Inferior parietal cortex (tissue), 1 donor: ENCODE measurements around the gene SNX27.
"Not testable (repeated sequence)": the region's sequence is repeated elsewhere in the genome, so short reads cannot be mapped to it uniquely, and the experiment has no call there.

ENCODE experiments used
- DNase-seq: peaks from one replicate; pipeline ENCODE4 v3.0.0-alpha.2; 2016; ENCODE audit errors: extremely low spot score

SNX27 gene

DNA sequence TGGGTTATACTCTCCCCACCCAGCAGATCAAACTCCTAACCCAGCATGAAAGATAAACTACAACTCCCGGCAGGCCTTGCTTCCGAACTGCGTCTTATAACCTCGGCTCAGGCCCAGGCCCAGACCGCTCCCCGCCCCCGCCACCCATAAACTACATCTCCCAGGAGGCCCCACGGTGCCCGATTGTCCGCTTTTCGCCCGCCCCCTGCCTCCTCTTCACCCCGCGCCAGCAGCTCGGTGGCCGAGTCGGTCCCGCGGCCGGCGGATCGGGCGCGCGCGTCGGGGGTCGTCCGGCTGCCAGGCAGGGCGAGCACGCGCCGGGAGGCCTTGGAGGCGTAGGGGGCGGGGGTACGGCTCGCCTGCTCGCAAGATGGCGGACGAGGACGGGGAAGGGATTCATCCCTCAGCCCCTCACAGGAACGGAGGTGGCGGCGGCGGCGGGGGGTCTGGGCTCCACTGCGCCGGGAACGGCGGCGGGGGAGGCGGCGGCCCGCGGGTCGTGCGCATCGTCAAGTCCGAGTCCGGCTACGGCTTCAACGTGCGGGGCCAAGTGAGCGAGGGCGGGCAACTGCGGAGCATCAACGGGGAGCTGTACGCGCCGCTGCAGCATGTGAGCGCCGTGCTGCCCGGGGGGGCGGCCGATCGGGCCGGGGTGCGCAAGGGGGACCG, at the start of gene SNX27:
Gene SNX27 (plus strand): TSS at position 219 of the 669 bp plus-strand sequence. CDS start 152 bp downstream, at position 371.
- peak; percentile 89 for DNase-seq

DNA sequence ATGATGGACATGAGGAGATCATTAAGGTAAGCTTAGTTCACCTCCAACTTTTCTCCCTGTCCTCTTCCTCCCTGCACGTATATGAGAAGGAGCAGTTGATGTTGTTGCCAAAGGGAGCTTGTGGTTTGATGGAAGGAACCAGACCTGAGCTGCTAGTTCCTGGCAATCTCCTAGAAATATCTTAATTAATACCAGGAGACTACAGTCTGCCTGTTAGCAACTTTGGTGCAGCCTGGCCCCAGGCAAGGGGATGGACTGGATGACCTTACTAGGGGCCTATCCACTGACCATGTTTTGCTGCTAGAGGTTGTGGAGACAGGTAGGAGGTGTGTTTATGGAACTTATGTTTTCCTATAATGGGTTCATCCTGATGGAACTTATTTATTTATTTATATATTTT, 49.2 kb upstream of the SNX27 start:
- no peak for DNase-seq

DNA sequence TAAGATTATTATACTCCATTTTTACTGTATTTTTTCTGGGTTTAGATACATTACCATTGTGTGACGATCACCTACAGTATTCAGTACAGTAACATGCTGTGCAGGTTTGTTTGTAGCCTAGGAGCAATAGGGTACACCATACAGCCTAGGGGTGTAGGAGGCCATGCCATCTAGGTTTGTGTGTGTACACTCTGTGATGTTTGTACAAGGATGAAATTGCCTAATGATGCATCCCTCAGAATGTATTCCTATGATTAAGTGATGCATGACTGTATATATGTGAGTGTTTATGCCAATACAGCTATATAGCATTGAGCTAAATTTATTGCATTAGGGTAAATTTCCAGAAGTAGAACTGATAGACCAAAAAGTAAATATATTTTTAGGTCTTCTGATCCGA, 48.5 kb upstream of the SNX27 start:
- no peak for DNase-seq

GRCh38 chr1:151565502-151566189, 46.2 kb upstream of the SNX27 start:
- no peak for DNase-seq

- DNase-seq: no peak
Observed at GRCh38 chr1:151568626-151569088, 43.2 kb upstream of the SNX27 start.

GRCh38 chr1:151570819-151571218, 41.0 kb upstream of the SNX27 start:
- no peak for DNase-seq

DNA sequence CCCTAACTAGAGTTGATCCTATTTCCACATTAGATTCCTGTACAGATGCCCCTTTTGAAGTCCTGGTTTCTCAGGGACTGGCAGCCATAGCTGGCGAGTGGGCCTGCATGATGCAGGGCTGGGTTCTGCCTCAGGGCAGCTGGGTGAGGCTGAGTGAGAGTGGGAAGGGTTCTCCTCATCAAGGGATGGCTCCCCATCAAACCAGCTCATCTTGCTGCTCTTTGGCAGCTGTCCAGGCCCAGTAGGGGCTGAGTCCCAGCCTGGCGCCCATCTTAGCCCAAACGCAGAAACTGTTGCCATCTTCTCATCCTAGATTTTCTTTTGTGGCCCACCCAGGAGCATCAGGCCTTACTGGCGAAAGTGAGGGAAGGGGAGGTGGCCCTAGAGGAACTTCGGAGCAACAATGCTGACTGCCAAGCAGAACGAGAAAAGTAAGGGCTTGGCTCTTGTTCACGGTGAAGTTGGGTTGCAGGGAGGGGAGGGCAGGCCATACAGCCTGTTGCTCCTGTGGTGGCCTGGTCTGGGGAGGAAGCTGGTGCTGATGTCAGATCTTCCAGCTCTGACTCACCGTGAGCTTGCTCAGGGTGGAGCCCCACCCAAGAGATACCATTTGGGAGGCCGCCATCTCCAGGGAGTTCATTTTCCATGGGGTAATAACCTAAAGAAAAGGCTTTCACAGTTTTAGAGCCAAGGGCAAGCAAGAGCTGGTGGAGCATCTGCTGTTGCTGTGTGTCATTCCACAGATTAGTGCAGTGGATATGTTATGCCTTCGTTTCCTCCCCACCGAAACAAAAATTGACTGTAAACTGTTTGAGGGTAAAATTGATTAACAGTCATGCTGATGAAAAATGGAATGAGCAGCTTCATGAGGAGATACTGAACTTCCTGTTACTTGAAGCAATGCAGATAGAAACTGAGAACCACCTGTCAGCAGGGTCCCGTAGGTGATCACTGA, 37.0 kb upstream of the SNX27 start:
- DNase-seq: no peak

- DNase-seq: no peak
Observed at GRCh38 chr1:151577173-151577572, 34.7 kb upstream of the SNX27 start.

DNA sequence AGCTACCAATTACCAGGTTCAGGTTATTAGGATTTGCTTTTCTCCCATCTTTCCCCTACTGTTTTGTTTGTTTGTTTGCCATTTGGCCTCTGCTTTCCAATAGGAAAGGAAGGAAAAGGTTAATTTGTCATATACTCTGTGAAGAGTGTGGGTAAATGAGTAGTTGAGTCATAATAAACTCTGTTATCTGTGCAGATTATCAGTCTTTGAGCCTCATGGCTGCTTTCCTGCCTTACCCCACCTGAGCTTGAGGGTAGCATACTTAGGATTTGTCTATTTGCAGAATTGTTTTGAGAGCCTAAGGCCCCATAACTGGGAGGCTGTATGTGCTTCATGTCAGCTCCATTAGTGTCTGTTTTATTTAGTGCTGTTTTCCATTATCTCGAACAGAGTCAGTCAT, 32.9 kb upstream of the SNX27 start:
- DNase-seq: no peak

DNA sequence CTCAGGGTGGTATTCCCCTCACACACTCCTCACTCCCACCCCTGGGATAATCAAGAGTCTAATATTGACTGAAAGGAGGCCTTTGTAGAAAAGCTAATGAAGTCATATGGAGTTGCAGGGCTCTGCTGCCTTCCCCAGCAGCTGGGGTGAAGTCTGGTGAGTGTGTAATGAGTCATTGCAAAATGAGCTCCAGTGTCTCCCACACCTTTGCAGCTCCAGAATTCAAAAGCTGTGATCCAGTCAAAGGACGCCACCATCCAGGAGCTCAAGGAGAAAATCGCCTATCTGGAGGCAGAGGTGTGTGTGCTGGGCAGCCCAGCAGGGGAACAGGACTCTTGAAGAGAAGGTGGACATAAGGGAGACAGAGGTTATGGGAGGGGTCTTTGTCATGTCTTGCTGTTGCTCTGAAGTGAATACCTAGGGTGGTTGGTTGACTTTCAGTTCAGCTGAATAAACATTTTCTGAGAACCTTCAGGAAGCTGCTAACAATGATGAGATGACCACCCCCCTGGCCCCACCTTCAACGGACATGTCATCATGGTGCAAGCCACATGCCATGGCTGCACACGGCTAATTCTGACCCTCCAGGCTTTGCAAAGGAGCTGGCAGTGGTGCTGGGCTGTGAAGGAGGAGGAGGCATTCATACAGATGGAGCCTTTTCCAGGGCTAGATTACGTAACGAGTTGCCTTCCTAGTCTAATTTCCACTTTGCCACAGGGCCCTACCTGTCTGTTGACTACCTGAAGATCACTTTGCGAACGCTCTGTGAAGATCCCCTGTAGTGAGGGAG, 32.2 kb upstream of the SNX27 start:
- no peak for DNase-seq

GRCh38 chr1:151581451-151581850, 30.4 kb upstream of the SNX27 start:
- no peak for DNase-seq

GRCh38 chr1:151581921-151582320, 29.9 kb upstream of the SNX27 start:
- no peak for DNase-seq

DNA sequence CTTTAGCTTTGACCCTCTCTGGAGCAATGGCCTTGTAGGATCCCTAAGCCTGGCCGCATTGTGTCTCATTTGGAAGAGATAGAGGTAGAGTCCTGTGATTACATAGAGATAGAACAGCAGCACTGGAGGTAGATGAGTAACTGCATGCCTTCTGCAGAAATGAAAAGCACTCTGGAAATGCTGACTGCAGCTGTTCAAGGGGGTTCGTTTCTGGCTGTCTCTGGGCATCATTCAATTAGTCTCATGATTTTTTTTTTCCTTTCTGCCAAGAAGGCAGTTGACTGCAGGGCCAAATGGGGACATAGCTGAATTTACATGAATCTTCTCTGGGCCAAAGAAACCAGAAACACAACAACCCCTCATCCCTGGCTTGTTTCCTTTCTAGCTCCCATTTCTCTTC, 28.1 kb upstream of the SNX27 start:
- no peak for DNase-seq

- DNase-seq: no peak
Observed at GRCh38 chr1:151584278-151584677, 27.6 kb upstream of the SNX27 start.

DNA sequence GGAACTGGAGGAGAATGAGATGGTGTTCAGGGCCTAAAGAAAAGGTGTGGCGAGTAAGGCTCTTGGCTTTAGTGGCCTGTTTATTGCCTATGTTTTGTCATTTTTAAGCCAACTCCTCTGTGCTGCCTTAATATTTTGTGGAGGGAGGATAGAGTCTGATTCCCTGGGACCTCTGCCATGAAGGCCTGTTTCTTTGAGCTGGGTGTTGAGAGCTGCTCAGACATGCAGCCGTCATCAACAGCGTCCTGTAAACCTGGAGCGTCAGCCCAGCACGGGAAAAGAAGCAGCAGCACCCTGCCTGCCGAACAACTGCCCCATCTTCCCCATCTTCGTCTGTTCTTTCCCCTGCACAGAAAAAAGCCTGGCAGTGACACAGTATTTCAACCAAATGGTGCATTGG, 27.1 kb upstream of the SNX27 start:
- DNase-seq: no peak

DNA sequence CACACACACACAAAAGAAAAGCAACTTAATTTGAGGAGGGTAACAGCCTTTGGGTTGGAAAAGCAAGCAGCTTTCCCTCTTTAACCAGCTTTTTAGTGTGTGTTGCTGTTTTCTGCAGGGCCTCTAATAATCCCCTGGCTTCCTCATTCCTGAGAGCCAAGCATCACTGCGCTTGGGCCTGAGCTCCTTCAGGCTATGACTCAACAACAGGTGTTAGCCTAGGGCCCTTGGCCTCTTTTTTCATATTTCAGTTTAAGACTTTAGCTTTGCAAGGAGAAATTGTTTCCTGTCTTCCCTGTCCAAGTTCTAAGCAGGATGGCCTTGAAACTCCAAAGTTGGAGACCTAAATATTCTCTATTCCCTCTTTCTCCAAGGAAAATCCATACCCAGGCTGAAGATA, 26.2 kb upstream of the SNX27 start:
- DNase-seq: no peak

- no peak for DNase-seq
Observed at GRCh38 chr1:151590961-151591360, 20.9 kb upstream of the SNX27 start.

- no peak for DNase-seq
Observed at GRCh38 chr1:151593730-151594129, 18.1 kb upstream of the SNX27 start.

DNA sequence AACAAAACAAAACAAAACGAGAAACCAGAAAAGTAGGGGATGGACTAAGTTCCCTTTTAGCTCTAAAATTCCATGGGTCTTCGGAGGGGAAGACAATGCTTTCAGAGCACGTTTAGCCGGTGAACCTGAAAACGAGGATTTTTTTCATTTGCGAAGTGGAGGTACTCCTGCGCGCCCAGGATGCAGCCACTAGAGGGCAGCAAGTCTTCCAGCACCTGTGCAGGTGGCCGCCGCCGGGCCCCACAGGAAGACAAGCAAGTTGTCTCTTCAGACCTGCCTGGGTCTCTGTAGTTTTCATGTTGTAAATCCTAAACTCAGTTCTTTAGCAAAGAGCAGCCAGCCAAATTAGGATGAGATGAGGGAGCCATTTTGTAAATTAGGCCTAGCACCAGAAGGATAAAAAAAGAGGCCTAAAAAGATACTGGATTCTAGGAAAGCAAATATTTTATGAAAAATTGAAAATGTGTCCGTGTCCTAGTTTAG, 17.7 kb upstream of the SNX27 start:
- peak; percentile 71 for DNase-seq

- DNase-seq: no peak
Observed at GRCh38 chr1:151596166-151596953, 15.5 kb upstream of the SNX27 start.

- DNase-seq: not testable (repeated sequence)
Observed at GRCh38 chr1:151602550-151602949, 9.3 kb upstream of the SNX27 start.
